ENCODE data around the gene ACTR8. TPM values are rescaled to one million over a fixed set of nuclear protein-coding genes. Genes with fewer than 3 reads are reported as not detected.

The ACTR8 gene
- total and polyA plus RNA-seq, 2 of the 13 experiments (the other 11 are each of a cell fraction or from before 2014, with no cell fraction given): 15.5 to 29.0 TPM

DNA sequence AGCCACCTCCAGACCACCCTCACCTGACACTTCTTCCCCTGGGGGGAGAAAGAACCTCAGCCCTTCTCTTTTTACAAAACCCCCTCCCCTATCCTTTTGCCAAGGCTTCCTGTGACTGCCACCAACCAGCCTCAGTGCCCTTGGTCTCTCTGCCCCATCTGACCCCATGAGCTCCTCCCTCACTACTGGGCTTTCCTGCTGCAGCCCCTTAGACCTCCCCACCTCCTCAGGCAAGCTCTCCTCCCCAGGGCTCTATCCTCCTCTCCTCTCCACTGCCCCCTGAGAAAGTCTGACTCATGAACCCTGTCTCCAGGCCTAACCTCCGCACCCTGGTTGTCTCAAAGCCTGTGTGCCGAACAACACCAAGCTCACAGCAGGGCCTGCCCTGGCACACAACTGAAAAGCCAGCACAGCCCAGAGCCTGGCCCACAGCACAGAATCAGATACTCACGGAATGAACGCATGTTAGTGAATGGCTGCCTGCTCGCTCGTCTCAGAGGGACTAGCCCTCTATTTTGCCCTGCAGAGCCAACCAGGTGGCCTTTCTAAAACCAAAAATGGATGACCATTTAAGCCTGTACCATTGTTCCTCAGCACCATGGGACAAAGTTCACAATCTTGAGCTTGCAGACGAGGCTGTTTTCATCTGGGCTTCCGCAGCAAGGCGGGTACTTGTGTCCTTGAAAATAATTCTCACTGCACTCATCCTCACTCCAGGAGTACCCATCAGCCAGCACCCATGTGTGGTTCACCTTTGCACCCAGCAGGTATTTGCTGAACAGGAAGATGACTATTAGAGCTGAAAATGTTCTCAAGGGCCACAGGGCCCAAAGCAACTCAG is 37.5 kb downstream of the ACTR8 start (continued):
- TF ChIP-seq, protein P1, sequence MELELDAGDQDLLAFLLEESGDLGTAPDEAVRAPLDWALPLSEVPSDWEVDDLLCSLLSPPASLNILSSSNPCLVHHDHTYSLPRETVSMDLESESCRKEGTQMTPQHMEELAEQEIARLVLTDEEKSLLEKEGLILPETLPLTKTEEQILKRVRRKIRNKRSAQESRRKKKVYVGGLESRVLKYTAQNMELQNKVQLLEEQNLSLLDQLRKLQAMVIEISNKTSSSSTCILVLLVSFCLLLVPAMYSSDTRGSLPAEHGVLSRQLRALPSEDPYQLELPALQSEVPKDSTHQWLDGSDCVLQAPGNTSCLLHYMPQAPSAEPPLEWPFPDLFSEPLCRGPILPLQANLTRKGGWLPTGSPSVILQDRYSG (CRISPR knock-in tag; IDR thresholded peaks at IDR 0.05): 0 out of 2 replicates have a peak, but pooled peaks have one; percentile 26
- TF ChIP-seq, protein P2, sequence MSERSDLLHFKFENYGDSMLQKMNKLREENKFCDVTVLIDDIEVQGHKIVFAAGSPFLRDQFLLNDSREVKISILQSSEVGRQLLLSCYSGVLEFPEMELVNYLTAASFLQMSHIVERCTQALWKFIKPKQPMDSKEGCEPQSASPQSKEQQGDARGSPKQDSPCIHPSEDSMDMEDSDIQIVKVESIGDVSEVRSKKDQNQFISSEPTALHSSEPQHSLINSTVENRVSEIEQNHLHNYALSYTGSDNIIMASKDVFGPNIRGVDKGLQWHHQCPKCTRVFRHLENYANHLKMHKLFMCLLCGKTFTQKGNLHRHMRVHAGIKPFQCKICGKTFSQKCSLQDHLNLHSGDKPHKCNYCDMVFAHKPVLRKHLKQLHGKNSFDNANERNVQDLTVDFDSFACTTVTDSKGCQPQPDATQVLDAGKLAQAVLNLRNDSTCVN (CRISPR knock-in tag; IDR thresholded peaks at IDR 0.05; ENCODE audit: borderline replicate concordance): no peak
- TF ChIP-seq, protein P3, sequence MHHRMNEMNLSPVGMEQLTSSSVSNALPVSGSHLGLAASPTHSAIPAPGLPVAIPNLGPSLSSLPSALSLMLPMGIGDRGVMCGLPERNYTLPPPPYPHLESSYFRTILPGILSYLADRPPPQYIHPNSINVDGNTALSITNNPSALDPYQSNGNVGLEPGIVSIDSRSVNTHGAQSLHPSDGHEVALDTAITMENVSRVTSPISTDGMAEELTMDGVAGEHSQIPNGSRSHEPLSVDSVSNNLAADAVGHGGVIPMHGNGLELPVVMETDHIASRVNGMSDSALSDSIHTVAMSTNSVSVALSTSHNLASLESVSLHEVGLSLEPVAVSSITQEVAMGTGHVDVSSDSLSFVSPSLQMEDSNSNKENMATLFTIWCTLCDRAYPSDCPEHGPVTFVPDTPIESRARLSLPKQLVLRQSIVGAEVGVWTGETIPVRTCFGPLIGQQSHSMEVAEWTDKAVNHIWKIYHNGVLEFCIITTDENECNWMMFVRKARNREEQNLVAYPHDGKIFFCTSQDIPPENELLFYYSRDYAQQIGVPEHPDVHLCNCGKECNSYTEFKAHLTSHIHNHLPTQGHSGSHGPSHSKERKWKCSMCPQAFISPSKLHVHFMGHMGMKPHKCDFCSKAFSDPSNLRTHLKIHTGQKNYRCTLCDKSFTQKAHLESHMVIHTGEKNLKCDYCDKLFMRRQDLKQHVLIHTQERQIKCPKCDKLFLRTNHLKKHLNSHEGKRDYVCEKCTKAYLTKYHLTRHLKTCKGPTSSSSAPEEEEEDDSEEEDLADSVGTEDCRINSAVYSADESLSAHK (CRISPR knock-in tag; IDR thresholded peaks at IDR 0.05; ENCODE audit: borderline replicate concordance): no peak
- no peak for TF ChIP-seq ZNF570 (CRISPR knock-in tag; IDR thresholded peaks at IDR 0.05; ENCODE audit: borderline replicate concordance)
- TF ChIP-seq MXD1 (CRISPR knock-in tag; IDR thresholded peaks at IDR 0.05): no peak
- peak; percentile 65 for TF ChIP-seq HOXA3 (CRISPR knock-in tag; IDR thresholded peaks at IDR 0.05)
- TF ChIP-seq ZNF296 (CRISPR knock-in tag; conservative IDR thresholded peaks at IDR 0.05): peak; percentile 21; the same call in 1 of the 2 replicates
- no peak for TF ChIP-seq ZFYVE20 (CRISPR knock-in tag; IDR thresholded peaks at IDR 0.05; ENCODE audit: borderline replicate concordance, low read depth)
- no peak; the same call in 1 of the 2 replicates for TF ChIP-seq ZNF232 (CRISPR knock-in tag; IDR thresholded peaks at IDR 0.05; ENCODE audit: borderline replicate concordance)
- TF ChIP-seq SRF (IDR thresholded peaks at IDR 0.05; ENCODE audit: low read depth, low read length): no peak
- no peak for TF ChIP-seq JUND (CRISPR knock-in tag; IDR thresholded peaks at IDR 0.05)
- TF ChIP-seq ZNF777 (CRISPR knock-in tag; IDR thresholded peaks at IDR 0.05): no peak
- TF ChIP-seq, protein P4, sequence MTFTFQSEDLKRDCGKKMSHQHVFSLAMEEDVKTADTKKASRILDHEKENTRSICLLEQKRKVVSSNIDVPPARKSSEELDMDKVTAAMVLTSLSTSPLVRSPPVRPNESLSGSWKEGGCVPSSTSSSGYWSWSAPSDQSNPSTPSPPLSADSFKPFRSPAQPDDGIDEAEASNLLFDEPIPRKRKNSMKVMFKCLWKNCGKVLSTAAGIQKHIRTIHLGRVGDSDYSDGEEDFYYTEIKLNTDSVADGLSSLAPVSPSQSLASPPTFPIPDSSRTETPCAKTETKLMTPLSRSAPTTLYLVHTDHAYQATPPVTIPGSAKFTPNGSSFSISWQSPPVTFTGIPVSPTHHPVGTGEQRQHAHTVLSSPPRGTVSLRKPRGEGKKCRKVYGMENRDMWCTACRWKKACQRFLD (CRISPR knock-in tag; IDR thresholded peaks at IDR 0.05; ENCODE audit: borderline replicate concordance): no peak
- TF ChIP-seq GLMP (CRISPR knock-in tag; IDR thresholded peaks at IDR 0.05; ENCODE audit: borderline replicate concordance): no peak
- TF ChIP-seq CENPT (CRISPR knock-in tag; IDR thresholded peaks at IDR 0.05; ENCODE audit: low read depth): 0 out of 2 replicates have a peak, but pooled peaks have one; percentile 56
- no peak; the same call in 1 of the 2 replicates for TF ChIP-seq ZNF414 (CRISPR knock-in tag; IDR thresholded peaks at IDR 0.05)
- TF ChIP-seq EP300 (IDR thresholded peaks at IDR 0.05; ENCODE audit: low read depth in 2 of 2, low read length in 2 of 2): peak in 1 of 2 experiments; percentile 54; a peak in 1 of 4 replicates
- TF ChIP-seq EP300 (CRISPR knock-in tag; IDR thresholded peaks at IDR 0.05; ENCODE audit: borderline replicate concordance): peak; percentile 53; the same call in 1 of the 2 replicates
- TF ChIP-seq ZNF367 (CRISPR knock-in tag; IDR thresholded peaks at IDR 0.05; ENCODE audit: borderline replicate concordance): no peak; the same call in 1 of the 2 replicates

Measured in HepG2 (cell line).